Kidney epithelial cell (primary cell): ENCODE measurements around the gene CYP4F3. TPM values are rescaled to one million over a fixed set of nuclear protein-coding genes. Genes with fewer than 3 reads are reported as not detected.

ENCODE experiments used
- DNase-seq: peaks from one replicate; pipeline ENCODE4 v3.0.0-alpha.2; 2010; ENCODE audit warnings: low read depth
- H3K27me3 ChIP-seq: 2 replicates; pipeline ENCODE4 v1.6.0; 2011; ENCODE audit warnings: low read length; ENCODE audit not compliant: control insufficient read depth, insufficient read depth
- H3K36me3 ChIP-seq: 2 replicates; pipeline ENCODE4 v1.5.1; 2011; ENCODE audit warnings: low read length; ENCODE audit not compliant: control insufficient read depth, insufficient read depth
- H3K4me3 ChIP-seq: 2 replicates; pipeline ENCODE4 v1.5.1; 2011; ENCODE audit warnings: low read depth, mild to moderate bottlenecking, control low read depth, low read length
- CTCF ChIP-seq: IDR thresholded peaks from 2 replicates; pipeline ENCODE4 v1.5.1; 2011; ENCODE audit warnings: mild to moderate bottlenecking, moderate library complexity, low read length, control low read depth, inconsistent platforms; ENCODE audit not compliant: insufficient read depth, poor library complexity, severe bottlenecking
- total RNA-seq: library from RNA; depleted of rRNA; stranded (reverse); fragments of >200 nt; gene quantifications from 2 replicates; pipeline ENCODE4 v1.2.3, GENCODE V29; 2015

CYP4F3 gene
- total RNA-seq, 1 donor from 2014 or later = not detected

DNA sequence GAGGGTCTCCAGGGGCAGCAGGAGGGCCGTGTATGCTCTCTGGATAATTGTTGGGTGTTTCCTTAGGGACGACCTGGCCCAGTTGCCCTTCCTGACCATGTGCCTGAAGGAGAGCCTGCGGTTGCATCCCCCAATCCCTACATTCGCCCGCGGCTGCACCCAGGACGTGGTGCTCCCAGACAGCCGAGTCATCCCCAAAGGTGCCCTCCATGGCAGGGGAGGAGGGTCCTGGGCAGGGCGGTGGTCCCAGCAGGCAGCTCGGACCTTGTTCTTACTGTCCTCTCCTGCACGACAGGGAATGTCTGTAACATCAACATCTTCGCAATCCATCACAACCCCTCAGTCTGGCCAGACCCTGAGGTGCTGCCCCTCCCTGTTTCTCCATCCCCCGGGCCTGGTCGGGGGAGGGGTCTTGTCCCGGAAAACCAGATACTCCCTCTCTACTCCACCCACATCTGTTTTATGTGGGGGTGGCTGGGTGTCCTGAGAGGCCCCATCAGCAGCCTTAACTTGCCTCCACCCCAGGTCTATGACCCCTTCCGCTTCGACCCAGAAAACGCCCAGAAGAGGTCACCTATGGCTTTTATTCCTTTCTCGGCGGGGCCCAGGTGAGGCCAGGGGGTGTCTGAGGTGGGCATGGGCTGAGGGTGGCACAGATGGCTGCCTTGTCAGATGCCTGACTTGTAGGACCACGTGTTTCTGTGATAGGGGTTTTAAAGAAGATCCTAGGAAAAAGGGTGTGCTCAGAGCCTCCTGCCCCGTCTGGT, 12.3 kb upstream of the CYP4F3 start:
- H3K27me3 ChIP-seq = no peaks in the 10 kb centered on the region
- no peak for TF ChIP-seq CTCF
- DNase-seq = no peak
- H3K36me3 ChIP-seq = no peaks in the 10 kb centered on the region
- H3K4me3 ChIP-seq = no peak overlapping the region

GRCh38 chr19:15629003-15629880, 11.5 kb upstream of the CYP4F3 start:
- Histone ChIP-seq H3K36me3 (no peaks in the 10 kb centered on the region), H3K27me3 (no peaks in the 10 kb centered on the region), H3K4me3 (no peak overlapping the region)
- peak; percentile 92 for TF ChIP-seq CTCF
- DNase-seq = no peak

DNA sequence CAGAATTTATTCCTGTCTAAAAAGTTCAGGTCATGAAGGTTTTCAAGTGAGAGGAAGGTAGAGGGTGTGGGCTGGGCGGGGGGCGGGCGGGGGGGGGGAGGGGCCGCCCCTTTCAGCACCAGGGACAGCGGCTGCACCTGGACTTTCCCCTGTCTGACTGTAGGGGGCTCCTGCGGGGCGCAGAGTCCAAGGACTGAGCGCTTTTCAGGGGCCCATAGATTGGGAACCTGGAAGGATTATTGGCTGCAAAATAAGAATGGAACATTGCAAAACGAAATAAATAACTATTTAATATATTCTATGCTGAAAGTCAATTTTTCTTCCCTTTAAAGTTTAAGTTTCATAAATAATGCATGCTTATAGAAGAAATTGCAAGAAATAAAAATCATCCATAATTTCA, 8.9 kb upstream of the CYP4F3 start:
- no peak for DNase-seq
- TF ChIP-seq CTCF = peak; percentile 44

DNA sequence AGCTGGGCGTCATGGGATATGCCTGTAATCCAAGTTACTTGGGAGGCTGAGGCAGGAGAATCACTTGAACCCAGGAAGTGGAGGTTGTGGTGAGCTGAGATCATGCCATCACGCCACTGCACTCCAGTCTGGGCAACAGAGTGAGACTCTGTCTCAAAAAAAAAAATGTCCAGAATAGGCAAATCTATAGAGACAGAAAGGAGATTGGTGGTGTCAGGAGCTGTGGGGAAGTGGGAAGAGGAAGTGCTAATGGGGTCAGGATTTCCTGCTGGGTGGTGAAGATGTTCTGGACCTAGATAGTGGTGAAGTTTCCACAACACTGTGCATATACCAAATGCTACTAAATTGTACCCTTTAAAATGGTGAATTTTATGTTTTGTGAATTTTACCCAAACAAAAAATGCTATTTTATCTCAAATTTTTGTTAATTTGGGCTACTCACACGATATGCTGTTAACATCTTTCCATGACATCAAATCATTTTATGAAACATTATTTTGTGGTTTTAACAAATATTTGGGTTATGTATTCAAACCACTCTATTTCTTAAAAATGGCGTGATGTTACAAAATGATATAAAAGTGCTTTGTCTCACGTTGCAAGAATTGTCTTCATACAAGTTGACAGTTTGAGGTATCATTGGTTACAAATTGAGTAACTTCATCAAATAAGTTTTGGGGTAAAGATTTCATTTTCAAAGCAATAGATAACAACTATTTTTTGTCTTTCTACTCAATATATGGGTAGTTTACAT, 7.4 kb upstream of the CYP4F3 start:
- no peak for TF ChIP-seq CTCF
- Histone ChIP-seq H3K27me3 (no peaks in the 10 kb centered on the region), H3K4me3 (no peak overlapping the region), H3K36me3 (no peaks in the 10 kb centered on the region)
- DNase-seq = no peak

More for the DNA sequence above, 8.9 kb upstream of the CYP4F3 start:
- no peak overlapping the region for H3K4me3 ChIP-seq
- H3K36me3 ChIP-seq = no peaks in the 10 kb centered on the region
- no peaks in the 10 kb centered on the region for H3K27me3 ChIP-seq

GRCh38 chr19:15634105-15634504, 6.6 kb upstream of the CYP4F3 start:
- Histone ChIP-seq H3K27me3 (no peaks in the 10 kb centered on the region), H3K4me3 (no peak overlapping the region), H3K36me3 (no peaks in the 10 kb centered on the region)
- no peak for DNase-seq
- TF ChIP-seq CTCF = no peak
